ENCODE results near the gene ELFN2.
"Not testable (repeated sequence)": the region's sequence is repeated elsewhere in the genome, so short reads cannot be mapped to it uniquely, and the experiment has no call there.

The ELFN2 gene

GRCh38 chr22:37335806-37336199 lies 91.5 kb downstream of the ELFN2 start:
- DNase-seq (ENCODE audit: low read depth in 2 of 2), result no peak

GRCh38 chr22:37334859-37335805 lies 92.1 kb downstream of the ELFN2 start:
- no peak for DNase-seq (ENCODE audit: low read depth in 2 of 2)

DNA sequence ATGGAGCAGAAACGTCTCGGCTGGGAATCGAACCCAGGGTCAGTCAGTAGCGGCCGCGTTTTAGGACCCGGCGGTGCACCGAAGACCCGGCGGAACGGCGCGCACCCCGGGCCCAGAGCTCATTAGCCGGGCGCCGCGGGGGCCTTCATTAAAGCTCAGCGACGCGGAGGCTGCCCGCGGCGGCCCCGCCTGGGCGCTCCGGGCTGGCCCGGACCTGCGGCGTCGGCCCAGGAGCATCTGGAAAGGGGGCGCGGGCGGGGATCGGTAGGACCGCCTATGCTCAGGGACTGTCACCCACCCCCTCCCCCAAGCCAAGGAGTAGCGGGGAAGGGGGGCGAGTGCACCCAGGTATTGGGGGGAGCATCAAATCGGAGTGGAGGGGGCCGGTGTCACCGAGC lies 92.8 kb downstream of the ELFN2 start:
- DNase-seq (ENCODE audit: low read depth in 2 of 2), result no peak

DNA sequence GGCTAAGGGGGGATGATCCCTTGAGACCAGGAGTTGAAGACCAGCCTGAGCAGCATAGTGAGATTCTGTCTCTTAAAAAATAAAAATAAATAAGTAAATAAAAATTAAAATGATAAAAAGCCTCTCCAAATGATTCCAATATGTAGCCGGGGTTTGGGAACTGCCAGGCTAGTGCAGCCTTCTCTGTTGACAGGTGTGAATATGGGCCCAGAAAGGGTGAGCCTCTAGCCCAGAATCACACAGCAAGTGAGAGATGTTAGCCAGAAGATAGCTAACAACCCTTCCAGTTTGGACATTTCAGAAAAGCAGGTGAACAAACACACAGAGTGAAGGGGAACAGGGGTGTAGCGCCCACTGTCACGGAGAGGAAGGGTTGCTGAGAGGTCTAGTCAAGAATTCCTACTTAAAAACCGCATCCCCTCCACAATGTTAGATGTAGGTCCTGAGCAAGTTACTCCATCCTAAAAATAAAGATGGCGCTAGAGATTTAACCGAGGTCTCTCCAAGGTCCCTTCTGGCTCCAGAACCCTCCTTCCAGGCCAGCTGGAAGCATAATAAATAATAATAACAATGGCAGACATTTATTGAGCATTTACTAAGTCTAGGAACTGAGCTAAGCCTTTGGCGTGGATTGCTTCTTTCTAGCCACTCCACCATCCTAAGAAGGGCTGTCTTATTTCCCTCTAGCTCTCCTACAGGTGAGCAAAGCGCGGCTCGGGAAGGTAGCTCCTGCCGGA lies 93.4 kb downstream of the ELFN2 start:
- no peak for DNase-seq (ENCODE audit: low read depth in 2 of 2)

- no peak for DNase-seq (ENCODE audit: low read depth in 2 of 2)
Measured at GRCh38 chr22:37331856-37332536, 95.3 kb downstream of the ELFN2 start.

DNA sequence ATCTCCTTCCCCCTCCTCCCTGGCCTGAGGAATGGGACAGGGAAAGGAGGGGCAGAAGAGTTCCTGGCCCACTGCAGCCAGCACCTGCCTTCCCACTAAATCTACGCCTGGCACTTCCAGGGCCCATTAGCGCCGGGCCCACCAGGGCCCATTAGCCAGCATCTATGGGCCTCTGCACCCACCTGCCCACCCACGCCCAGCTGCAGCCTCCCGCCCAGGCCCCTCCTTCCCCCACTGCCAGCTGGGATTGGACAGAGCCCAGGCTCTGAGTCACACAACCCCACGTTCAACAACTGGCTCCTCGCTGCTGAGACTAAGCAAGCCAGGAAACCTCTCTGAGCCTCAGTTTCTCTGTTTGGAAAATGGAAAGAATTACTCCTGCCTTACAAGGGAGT lies 96.2 kb downstream of the ELFN2 start:
- DNase-seq (ENCODE audit: low read depth in 2 of 2), result no peak

DNA sequence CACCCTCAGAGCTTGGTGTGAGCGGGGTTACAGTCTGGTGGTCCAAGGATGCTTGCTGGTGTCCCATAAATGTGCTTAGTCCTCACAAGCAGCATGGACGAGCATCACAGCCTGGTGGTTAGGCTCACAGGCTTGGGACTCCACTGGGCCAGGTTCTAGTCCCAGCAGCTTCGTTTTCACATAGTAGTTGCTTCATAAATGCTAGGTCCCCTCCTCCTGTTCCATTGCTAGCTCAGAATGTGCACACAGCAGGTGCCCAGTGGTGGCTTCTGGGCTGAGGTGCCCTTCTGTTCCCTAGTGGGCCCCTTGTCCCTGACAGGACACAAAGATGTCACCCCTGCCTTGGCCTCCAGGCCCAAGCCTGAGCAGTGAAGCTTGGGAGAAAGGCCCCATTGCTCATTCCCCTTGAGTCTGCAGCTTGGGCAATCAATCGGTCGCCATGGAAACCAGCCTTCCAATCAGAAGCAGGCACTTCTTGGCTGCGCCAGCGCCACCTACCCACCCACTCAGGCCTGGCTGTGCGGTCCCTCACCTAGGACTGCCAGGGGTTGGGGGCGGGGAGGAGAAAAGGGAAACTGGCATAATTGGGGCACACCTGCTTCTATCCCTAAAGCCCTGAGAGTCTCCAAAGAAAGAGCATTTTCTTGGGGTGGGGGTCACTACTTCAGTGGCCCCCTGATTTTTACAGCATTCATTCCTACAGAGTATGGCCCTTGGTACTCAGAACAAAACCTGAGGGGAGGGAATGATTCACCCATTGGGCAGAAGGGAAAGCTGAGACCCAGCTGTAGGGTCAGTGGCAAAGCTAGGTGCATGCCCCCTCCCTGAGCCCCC lies 96.9 kb downstream of the ELFN2 start:
- DNase-seq (ENCODE audit: low read depth in 2 of 2), result no peak

DNA sequence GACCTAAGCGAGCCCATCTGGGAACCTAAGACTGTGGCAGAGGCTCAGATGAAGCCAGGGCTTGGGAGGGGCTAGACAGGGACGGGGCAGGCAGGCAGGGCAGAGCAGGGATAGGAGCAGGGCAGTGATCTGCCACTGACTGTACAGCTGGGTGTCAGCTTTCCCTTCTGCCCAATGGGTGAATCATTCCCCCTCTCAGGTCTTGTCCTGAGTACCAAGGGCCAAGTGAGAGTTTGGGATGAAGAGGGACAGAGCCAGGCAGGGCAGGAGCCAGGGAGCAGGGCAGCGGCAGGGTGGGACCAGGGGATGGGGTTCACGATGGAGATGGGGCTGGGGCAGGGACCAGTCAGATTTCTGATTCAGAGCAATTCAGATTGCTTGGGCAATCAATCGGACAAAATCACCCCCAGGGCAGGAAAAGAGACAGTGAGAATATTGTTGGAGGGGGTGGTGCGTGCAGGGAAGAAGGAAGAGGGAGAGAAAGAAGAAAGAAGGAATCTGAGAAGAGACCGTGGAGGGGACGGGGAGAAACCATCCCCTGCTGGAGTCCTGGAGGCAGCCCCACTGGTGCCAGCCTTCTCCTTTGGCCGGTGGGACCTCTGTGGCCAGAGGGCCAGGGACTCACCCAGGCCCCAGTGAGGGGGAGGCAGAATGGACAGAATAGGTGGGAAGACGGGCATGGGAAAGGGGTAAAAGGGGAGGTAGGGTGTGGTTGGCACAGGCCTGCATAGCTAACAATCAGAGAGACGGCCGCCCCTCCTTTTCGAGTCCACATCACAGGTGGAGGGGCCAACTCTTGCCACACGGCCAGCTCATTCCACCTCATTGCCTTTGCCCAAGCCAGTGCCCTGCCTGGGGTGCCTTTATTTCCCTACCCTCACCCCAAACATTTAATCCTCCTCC lies 97.8 kb downstream of the ELFN2 start:
- DNase-seq (ENCODE audit: low read depth in 2 of 2), result no peak

- DNase-seq (ENCODE audit: low read depth in 2 of 2), result not testable (repeated sequence)
Measured at GRCh38 chr22:37328538-37329237, 98.6 kb downstream of the ELFN2 start.

- DNase-seq (ENCODE audit: low read depth in 2 of 2), result no peak
Measured at GRCh38 chr22:37328017-37328416, 99.3 kb downstream of the ELFN2 start.

- DNase-seq (ENCODE audit: low read depth in 2 of 2), result no peak
Measured at GRCh38 chr22:37326726-37327125, 100.6 kb downstream of the ELFN2 start.

DNA sequence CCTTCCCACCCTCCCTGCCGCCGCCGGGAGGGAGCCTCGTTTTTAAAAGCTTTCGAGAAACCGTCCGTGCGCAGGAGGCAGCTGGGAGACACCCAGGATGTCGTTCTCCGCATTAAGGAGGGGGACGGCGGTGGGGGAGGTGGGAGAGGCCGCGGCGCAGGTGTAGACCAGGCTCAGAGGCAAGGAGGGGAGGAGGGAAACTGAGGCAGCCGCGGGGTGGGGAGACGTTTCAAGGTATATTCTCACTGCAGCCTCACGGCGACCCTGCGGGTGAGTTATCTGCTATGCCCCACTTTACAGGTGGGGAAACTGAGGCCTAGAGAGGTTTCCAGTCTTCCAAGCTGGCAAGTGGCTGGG lies 102.3 kb downstream of the ELFN2 start:
- DNase-seq (ENCODE audit: low read depth in 2 of 2), result no peak

- no peak for DNase-seq (ENCODE audit: low read depth in 2 of 2)
Measured at GRCh38 chr22:37324340-37325038, 102.8 kb downstream of the ELFN2 start.

GRCh38 chr22:37320726-37321677 lies 106.3 kb downstream of the ELFN2 start:
- DNase-seq (ENCODE audit: low read depth in 2 of 2), result no peak

DNA sequence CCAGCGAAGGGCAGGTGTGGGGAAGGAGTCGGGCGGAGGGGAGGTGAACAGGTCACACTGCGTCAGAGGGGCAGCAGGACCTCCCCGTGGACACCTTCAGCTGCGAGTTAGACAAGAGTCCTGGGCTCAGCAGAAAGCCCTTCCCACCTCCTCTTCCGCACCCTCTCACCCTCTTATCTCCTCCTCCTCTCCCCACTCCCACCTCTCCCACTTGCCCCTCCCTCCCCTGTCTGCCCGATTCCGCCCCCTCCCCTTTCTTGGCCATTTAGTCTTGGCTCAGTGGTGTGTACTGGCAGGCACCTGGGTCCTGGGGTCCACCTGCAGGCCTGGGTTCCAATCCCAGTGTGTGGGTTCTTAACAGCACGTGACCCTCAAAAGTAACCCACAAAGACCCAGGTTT lies 107.8 kb downstream of the ELFN2 start:
- DNase-seq (ENCODE audit: low read depth in 2 of 2), result no peak

DNA sequence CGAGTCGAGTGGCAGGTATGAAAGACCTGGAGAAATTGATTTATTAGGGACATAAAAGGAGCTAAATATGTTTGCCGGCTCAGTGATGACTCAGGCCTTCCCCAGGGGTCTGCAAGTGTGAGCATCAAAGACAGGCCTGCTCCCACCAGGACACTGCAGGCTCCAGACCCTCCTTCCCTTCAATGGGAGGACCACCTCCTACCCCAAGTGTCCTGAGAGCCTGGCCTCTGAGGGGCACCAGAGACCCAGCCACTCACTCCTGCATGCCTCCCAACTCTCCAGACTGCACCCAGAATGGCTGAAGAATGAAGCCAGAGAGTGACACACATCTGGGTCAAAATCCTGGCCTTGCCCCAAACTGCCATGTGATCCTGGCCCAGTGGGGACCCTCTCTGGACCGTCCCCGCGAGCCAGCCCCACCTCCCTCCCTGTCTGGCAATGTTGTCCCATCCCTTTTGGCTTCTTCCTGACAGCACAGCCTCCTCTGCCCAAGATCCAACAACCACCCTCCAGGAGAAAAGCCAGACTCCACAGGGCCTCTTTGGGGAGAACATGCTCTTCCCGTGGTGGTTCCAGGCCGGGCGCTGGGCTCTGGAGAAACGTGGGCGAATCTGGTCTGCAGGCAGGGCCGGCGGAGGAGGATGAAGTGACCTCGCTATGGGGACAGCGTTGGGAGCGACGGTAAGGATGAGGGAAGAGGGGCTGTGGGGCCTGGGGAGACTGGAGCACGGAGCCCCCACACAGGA lies 108.7 kb downstream of the ELFN2 start:
- no peak for DNase-seq (ENCODE audit: low read depth in 2 of 2)

All from stimulated activated CD4-positive, alpha-beta T cell treated with anti-CD3 and anti-CD28 coated beads, Interleukin-1b, Interleukin-23, amount 100 ng/mL, for 1 hour (primary cell).